Erythroblast (primary cell): Measurements from ENCODE around the gene CHN2.
A peak's percentile ranks its signal among the peaks of the same experiment; 100 is the strongest.
"Not testable (repeated sequence)": the region's sequence is repeated elsewhere in the genome, so short reads cannot be mapped to it uniquely, and the experiment has no call there.

Source experiments
- DNase-seq, 2 experiments: peaks; one replicate each; lab custom pipeline; 2025; lab: John Stamatoyannopoulos, UW
- GATA1 ChIP-seq: IDR thresholded peaks from 2 replicates; pipeline ENCODE4 v1.6.1; 2011; ENCODE audit warnings: low read depth, mild to moderate bottlenecking, control low read depth, low read length, moderate library complexity
- POLR2A ChIP-seq: IDR thresholded peaks from 2 replicates; pipeline ENCODE4 v1.6.1; 2011; ENCODE audit warnings: mild to moderate bottlenecking, low read length

CHN2 gene

DNA sequence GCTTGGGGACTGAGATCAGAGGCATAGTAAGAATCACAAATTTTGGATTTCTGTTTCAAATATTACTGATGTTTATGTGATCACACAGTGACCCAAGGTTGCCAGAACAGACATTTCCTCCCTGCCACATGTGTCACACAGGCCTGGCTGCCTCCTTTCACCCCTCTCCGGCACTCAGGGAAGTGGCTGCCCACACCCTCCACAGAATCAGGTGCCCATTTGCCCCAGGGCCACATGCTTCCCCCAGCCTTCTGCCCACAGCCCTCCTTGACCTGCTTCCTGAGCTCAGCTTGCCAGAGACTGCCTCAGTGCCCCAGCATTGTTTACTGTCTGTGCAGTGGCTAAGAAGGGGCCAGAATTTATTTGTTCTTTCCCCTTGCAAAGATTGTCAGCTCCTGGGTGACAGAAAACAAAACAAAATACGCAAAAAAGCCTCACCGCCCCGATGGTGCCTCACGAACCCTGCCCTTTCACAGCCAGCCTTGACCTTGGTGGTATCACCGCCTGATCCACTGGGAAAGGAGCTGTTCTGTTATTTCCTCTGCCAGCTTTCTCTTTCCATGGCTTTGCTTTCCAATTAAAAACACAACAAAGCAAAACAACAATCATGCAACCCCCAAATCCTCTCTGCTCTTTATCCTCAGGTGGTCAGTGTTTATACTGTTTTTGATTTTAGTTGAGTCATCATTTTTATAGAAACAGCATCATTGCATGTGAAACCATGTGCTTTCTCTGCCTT is 52.8 kb downstream of the CHN2 start:
- TF ChIP-seq GATA1 (no peak), POLR2A (no peak)
- DNase-seq: no peak

DNA sequence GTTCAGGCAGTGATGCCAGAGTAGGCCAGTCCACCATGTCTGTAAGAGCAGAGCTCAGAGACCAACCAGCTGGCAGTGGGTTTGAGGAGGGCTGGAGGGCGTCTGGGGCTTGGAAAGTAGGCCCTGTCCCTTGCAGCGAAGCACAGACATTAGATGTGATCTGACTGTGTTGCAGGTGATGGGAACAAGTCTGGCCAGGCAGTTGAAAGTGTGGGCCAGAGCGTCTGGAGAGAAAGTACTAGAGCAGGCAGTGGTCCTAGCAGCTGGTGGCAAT is 53.3 kb downstream of the CHN2 start:
- TF ChIP-seq GATA1 (no peak), POLR2A (no peak)
- no peak for DNase-seq

DNA sequence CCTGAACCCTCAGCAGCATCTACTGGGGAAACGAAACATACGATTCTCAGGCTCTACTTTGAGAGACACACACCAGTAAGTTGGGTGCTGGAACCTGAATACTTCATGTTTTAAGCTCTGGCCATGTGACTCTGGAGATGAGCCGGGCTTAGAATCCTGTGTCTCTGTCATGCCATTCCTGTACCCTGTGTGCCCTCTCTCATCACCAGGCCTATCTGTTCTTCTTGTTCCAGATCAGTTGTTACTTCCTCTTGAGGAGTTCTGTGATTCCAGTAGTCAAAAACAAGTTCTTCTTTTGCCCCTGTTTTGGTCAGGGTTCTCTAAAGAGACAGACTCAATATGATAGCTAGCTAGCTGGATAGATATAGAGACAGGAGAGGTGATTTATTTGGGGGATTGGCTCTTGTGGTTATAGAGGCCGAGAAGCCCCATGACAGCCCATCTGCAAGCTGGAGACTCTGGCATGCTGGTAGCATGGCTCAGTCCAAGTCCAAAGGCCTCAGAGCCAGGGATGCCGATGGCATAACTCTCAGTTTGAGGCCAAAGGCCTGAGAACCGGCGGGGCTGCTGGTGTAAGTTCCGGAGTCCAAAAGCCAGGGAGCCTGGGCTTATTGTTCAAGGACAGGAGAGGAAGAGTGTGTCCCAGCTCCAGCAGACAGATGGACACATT is 54.3 kb downstream of the CHN2 start:
- TF ChIP-seq GATA1: no peak
- TF ChIP-seq POLR2A: no peak
- no peak for DNase-seq

DNA sequence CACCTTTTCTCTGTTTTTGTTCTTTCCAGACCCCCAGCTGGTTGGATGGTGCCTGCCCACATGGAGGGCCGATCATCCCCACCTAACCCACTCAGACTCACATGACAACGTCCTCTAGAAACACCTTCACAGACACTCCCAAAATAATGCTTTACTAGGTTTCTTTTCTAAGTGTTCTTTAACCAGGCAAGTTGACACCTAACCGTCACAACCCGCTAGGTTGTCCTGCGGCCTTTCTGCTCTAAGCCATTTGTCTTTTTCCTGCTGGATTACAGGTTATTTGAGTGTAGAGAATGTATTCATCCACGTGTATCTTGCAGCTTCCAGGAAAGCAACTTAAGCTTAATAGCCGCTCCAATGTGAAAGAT is 54.8 kb downstream of the CHN2 start:
- TF ChIP-seq POLR2A (no peak), GATA1 (no peak)
- no peak for DNase-seq

DNA sequence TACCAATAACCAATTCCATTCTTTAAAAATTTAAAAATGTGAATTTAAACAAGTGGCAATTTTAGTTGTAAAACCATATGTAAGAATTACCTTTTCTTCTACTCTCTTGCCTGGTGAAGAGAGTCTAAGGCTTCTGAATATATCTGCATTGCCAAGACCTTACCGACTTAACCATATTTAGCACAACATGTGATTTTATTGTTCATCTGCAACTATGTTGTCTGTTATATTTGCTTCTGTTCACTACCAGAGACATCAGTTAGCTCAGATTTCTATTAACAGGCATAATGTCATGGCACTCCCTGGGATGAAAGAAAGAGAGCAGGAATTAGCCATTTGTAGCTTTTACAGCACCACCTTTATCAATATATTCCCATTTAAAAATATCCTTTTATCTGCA is 55.3 kb downstream of the CHN2 start:
- no peak for TF ChIP-seq GATA1
- no peak for TF ChIP-seq POLR2A
- DNase-seq: no peak

DNA sequence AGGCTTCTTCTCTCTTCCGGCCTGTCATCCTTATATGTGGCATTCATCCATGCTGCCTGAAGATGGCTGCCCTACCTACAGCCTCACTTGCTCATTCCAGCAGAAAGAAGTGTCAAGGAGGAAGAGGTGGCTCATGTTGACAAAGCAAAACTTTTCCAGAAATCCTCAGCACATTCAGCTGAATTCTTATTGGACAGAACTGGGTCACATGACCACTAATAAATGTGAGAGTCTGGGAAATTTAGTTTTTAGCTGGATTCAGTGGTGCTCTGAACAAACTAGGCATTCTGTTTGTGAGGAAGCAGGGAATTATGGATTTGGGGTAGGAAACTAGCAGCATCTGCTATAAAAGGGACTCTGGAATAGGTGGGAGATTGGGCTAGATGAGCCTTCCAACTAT is 58.6 kb downstream of the CHN2 start:
- DNase-seq: no peak
- TF ChIP-seq POLR2A (no peak), GATA1 (no peak)

DNA sequence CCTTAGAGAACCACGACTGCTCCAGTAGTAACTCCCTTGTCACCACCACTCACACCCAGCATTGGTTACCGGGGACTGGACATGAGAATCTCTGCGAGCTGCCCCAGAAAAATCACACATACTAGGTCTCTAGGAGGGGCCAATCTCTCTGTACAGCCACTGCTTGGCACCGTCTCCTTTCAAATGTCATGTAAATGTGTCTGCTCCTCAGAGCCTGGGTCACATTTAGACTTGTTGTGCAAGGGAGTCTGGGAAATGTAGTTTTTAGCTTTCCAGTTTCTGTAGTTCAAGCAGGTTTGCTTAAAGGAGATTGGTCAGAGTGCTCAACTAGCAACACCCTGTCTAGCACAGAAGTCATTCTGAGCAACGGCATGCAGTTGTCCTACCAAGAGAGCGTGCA is 60.0 kb downstream of the CHN2 start:
- peak; percentile 25 to 29 for DNase-seq
- no peak for TF ChIP-seq POLR2A
- no peak for TF ChIP-seq GATA1

DNA sequence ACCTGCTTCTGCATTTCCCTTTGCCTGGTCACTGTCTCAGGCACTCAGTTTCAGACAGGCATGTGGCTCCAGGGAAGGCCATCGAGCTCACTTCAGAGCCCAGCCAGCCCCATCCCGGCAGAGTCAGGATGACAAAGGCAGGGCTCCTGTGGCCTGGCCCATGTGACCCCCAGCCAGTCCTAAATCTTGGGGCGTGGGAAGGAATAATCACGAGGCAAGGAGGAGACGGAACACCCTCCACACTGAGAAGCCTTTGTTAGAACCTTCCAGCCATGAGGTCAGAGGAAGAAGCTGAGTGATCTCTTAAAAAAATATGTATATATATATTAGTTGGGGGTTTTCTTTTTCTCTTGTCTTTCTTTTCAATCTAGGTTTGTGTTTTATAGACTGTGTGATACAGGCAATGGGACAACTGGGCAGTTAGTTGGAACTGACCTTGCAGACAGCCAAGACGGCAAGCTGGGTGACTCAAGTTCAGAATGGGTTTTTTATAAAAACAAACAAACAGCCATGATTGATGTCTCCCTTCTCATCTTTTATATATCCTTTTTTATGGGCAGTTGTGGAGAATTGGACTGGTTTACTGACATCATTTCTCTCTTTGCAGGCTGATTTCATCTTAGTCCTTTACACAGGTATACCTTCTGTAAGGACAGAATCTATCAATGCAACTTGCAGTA is 60.8 kb downstream of the CHN2 start:
- DNase-seq: no peak
- TF ChIP-seq GATA1 (no peak), POLR2A (no peak)

DNA sequence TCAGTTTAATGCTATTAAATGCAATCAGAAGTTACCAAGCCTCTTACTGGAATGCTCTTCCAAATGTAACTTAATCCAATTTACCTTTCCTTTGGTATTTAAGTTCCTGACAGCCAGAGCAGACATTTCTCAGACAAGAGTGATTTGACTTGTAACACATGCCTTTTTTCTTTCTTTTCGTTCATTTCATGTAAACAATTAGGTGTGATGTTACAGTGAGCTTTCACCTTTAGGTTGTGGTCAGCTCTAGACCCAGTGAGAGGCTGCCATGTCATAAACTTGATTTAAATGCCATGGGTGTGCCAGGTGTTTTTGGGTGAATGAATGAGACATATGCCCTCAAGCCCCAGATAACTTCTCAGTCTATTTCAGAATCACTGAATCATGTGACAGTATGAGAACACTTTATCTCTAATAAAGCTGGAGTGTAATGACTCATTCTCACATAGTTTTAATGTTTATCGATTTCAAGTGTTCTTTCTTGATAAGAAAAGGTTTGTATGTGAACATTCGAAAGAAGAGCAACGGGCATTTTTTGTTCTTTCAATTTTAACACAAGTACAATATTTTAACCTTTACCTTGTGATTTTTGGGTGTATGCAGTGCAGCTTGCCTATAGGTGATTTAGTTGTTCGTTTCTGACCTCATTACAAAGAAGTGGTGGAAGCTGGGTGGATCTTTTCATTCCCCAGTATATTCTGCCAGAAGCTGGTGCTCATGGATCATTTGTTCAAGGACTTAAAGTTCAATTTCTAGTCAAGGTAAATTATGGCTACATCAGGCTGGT is 61.5 kb downstream of the CHN2 start:
- peak; percentile 57 to 59 for DNase-seq
- no peak for TF ChIP-seq GATA1
- no peak for TF ChIP-seq POLR2A

DNA sequence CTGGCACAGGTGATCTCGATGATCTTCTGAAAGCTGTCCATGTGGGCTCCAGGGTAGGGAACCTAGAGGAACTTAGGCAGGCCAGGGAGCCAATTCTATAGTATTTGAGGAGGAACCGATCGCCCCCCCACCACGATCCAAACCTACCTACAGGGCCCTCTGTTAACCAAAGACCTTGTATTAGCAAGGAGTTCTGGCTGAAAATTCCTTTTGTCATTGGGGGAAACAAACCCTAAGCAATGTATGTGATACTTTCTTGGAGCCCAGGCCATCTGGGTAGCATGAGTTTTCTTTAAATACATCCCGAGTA is 62.1 kb downstream of the CHN2 start:
- TF ChIP-seq POLR2A (no peak), GATA1 (no peak)
- no peak for DNase-seq

DNA sequence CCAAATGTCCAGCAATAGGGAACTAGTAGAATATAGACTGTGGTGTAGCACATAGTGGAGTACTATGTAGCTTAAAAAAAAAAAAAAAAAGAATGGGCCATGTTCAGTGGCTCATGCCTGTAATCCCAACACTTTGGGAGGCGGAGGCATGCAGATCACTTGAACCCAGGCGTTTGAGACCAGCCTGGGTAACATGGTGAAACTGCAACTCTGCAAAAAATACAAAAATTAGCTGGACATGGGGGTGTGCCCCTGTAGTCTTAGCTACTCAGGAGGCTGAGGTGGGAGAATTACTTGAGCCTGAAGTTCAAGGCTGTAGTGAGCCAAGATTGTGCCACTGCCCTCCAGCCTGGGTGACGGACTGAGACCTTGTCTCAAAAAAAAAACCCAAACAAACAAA is 64.4 kb downstream of the CHN2 start:
- TF ChIP-seq POLR2A: no peak
- no peak for TF ChIP-seq GATA1
- DNase-seq: no peak

DNA sequence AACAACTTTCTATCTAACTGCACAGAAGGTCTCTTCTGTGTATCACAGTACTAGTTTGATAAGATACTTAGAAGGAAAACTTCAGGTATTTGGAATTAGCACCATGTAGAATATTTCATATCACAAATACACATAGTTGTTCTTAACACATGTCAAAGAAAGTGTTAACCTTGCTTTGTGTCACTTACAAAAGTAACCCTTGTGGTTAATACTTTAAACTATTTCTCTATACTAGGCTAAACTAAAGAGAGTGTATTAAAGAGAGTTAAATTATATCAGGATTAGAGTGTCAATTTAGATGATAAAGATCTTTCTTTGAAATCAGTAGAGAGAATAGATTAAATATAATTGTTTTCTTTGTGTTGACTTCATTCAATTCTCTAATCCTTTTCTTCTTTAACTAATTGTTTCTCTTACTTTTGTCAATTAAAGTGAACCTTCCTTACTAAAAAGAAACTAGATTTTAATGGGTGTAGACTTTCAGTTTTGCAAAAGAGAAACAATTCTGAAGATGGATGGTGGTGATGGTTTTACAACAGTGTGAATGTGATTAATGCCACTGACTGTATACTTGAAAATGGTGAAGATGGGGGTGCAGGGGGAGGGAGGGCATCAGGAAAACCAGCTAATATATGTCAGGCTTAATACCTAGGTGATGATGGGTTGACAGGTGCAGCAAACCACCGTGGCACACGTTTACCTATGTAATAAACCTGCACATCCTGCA is 67.8 kb downstream of the CHN2 start:
- DNase-seq: no peak
- TF ChIP-seq GATA1 (no peak), POLR2A (no peak)

DNA sequence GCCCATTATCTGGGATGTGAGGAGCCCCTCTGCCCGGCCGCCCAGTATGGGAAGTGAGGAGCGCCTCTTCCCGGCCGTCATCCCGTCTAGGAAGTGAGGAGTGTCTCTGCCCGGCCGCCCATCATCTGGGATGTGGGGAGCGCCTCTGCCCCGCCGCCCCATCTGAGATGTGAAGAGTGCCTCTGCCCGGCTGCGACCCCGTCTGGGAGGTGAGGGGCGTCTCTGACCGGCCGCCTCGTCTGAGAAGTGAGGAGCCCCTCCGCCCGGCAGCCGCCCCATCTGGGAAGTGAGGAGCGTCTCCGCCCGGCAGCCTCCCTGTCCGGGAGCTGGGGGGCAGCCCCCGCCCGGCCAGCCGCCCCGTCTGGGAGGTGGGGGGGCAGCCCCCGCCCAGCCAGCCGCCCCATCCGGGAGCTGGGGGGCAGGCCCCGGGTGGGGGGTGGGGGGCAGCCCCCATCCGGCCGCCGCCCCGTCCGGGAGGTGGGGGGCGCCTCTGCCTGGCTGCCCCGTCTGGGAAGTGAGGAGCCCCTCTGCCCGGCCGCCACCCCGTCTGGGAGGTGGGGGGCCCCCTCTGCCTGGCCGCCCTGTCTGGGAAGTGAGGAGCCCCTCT is 69.1 kb downstream of the CHN2 start:
- DNase-seq: not testable (repeated sequence)
